Mucosa of rectum (tissue), 2 donors: ENCODE data around the gene REEP1.
"Not testable (repeated sequence)": the region's sequence is repeated elsewhere in the genome, so short reads cannot be mapped to it uniquely, and the experiment has no call there.

Source experiments
- H3K27ac ChIP-seq, 2 donors: one replicate each; pipeline ENCODE4 v1.7.0; 2013; ENCODE audit warnings: inconsistent platforms in 2 of 2, low read depth in 2 of 2, low read length in 2 of 2
- H3K27me3 ChIP-seq, 2 donors: one replicate each; pipeline ENCODE4 v1.7.0; 2013; ENCODE audit warnings: low read length in 2 of 2; ENCODE audit not compliant: control insufficient read depth in 2 of 2, insufficient read depth in 2 of 2
- H3K36me3 ChIP-seq, 2 donors: one replicate each; pipeline ENCODE4 v1.7.0; 2013; ENCODE audit warnings: low read length in 2 of 2; ENCODE audit not compliant: control insufficient read depth in 2 of 2, insufficient read depth in 2 of 2
- H3K4me1 ChIP-seq, 2 donors: one replicate each; pipeline ENCODE4 v1.7.0; 2013; ENCODE audit warnings: low read length in 2 of 2, mild to moderate bottlenecking in 1 of 2; ENCODE audit not compliant: control insufficient read depth in 2 of 2, insufficient read depth in 2 of 2
- H3K4me3 ChIP-seq, 2 donors: one replicate each; pipeline ENCODE4 v1.7.0; 2013; ENCODE audit warnings: low read length in 2 of 2
- H3K9ac ChIP-seq, 2 donors: one replicate each; pipeline ENCODE4 v1.7.0; 2013; ENCODE audit warnings: low read length in 2 of 2, low read depth in 1 of 2, mild to moderate bottlenecking in 1 of 2
- H3K9me3 ChIP-seq, 2 donors: one replicate each; pipeline ENCODE4 v1.7.0; 2013; ENCODE audit warnings: low read length in 2 of 2; ENCODE audit not compliant: control insufficient read depth in 2 of 2
- donor health status: healthy.
- donor health status: Normal muscosa, but diverticular disease.

The REEP1 gene

DNA sequence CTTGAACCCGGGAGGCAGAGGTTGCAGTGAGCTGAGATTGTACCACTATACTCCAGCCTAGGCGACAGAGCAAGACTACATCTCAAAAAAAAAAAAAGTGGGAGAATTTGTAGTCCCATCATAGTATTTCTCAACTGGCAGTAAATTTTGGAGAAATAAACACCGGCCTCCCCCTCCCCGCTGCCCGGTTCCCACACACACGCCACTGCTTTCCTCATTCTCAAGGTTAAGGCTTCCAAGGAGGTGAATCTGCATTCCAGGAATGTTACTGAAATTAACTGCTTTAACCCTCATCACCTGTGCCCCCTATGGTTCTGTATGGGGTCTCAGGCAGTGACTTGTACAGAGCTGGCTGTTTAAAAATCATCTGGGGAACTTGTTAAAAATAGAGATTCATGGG, 88.2 kb downstream of the REEP1 start:
- no peak overlapping the region for H3K4me3 ChIP-seq
- no peaks in the 10 kb centered on the region for H3K9me3 ChIP-seq
- H3K27ac ChIP-seq, result no peak overlapping the region
- H3K27me3 ChIP-seq, result no peaks in the 10 kb centered on the region
- H3K36me3 ChIP-seq, result no peaks in the 10 kb centered on the region
- H3K4me1 ChIP-seq, result peaks cover 3 to 5% of the 10 kb centered on the region in 2 donors
- no peak overlapping the region for H3K9ac ChIP-seq

GRCh38 chr2:86245222-86245621, 92.2 kb downstream of the REEP1 start:
- not testable (repeated sequence) for H3K9me3 ChIP-seq, H3K36me3 ChIP-seq, H3K9ac ChIP-seq, H3K4me3 ChIP-seq, H3K27me3 ChIP-seq, H3K4me1 ChIP-seq, H3K27ac ChIP-seq

- H3K4me3 ChIP-seq, H3K9me3 ChIP-seq, H3K36me3 ChIP-seq, H3K4me1 ChIP-seq, H3K27me3 ChIP-seq, H3K27ac ChIP-seq, H3K9ac ChIP-seq: not testable (repeated sequence)
These were observed 92.6 kb downstream of the REEP1 start for GRCh38 chr2:86244781-86245180.

GRCh38 chr2:86243950-86244733, 93.3 kb downstream of the REEP1 start:
- Histone ChIP-seq H3K9me3 (no peaks in the 10 kb centered on the region), H3K4me1 (peaks cover 0 to 4% of the 10 kb centered on the region in 2 donors), H3K4me3 (no peak overlapping the region), H3K36me3 (no peaks in the 10 kb centered on the region), H3K27me3 (no peaks in the 10 kb centered on the region), H3K27ac (no peak overlapping the region), H3K9ac (no peak overlapping the region)

- no peak overlapping the region for H3K4me3 ChIP-seq
- H3K27ac ChIP-seq, result no peak overlapping the region
These were observed 94.2 kb downstream of the REEP1 start for GRCh38 chr2:86243272-86243671.

GRCh38 chr2:86241611-86242010, 95.8 kb downstream of the REEP1 start:
- Histone ChIP-seq H3K27ac (no peak overlapping the region), H3K4me1 (peaks cover 0 to 4% of the 10 kb centered on the region in 2 donors), H3K9me3 (no peaks in the 10 kb centered on the region), H3K9ac (no peak overlapping the region), H3K36me3 (no peaks in the 10 kb centered on the region), H3K27me3 (no peaks in the 10 kb centered on the region), H3K4me3 (no peak overlapping the region)

More at GRCh38 chr2:86243272-86243671, 94.2 kb downstream of the REEP1 start:
- H3K9me3 ChIP-seq, result no peaks in the 10 kb centered on the region
- H3K4me1 ChIP-seq, result peaks cover 0 to 4% of the 10 kb centered on the region in 2 donors
- no peak overlapping the region for H3K9ac ChIP-seq
- no peaks in the 10 kb centered on the region for H3K27me3 ChIP-seq
- no peaks in the 10 kb centered on the region for H3K36me3 ChIP-seq

DNA sequence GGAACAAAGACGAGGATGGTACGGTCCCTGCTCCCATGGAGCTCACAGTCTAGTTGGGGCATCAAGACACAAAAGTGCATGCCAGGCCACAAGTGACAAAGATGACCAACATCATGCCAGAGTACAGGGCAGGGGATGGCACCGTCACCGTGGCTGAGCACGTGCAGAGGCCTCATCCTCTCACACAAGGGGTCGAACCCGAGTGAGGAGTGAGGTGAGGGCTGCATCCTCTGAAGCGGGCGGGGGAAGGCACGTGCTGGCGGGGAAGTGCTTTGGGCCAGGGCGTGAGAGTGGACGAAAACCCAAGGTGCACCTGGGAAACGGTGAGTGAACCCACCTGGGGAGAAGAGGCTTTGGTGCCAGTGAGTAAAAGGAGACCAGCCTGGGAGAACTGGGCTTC, 97.2 kb downstream of the REEP1 start:
- Histone ChIP-seq H3K9ac (no peak overlapping the region), H3K4me1 (peaks cover 0 to 4% of the 10 kb centered on the region in 2 donors), H3K4me3 (no peak overlapping the region), H3K9me3 (no peaks in the 10 kb centered on the region), H3K27me3 (no peaks in the 10 kb centered on the region), H3K36me3 (no peaks in the 10 kb centered on the region), H3K27ac (no peak overlapping the region)

GRCh38 chr2:86239745-86240144, 97.7 kb downstream of the REEP1 start:
- Histone ChIP-seq H3K4me3 (no peak overlapping the region), H3K27ac (no peak overlapping the region)

GRCh38 chr2:86239326-86239725, 98.1 kb downstream of the REEP1 start:
- H3K4me3 ChIP-seq, result no peak overlapping the region
- H3K27ac ChIP-seq, result no peak overlapping the region

More at GRCh38 chr2:86239745-86240144, 97.7 kb downstream of the REEP1 start:
- Histone ChIP-seq H3K9me3 (no peaks in the 10 kb centered on the region), H3K9ac (no peak overlapping the region), H3K36me3 (no peaks in the 10 kb centered on the region), H3K4me1 (peaks cover 0 to 4% of the 10 kb centered on the region in 2 donors), H3K27me3 (no peaks in the 10 kb centered on the region)

GRCh38 chr2:86238354-86238753, 99.1 kb downstream of the REEP1 start:
- H3K27ac ChIP-seq, result no peak overlapping the region

More at GRCh38 chr2:86239326-86239725, 98.1 kb downstream of the REEP1 start:
- Histone ChIP-seq H3K9ac (no peak overlapping the region), H3K4me1 (peaks cover 0 to 4% of the 10 kb centered on the region in 2 donors), H3K36me3 (no peaks in the 10 kb centered on the region), H3K27me3 (no peaks in the 10 kb centered on the region), H3K9me3 (no peaks in the 10 kb centered on the region)

More at GRCh38 chr2:86238354-86238753, 99.1 kb downstream of the REEP1 start:
- H3K27me3 ChIP-seq, result no peaks in the 10 kb centered on the region
- peaks cover 0 to 3% of the 10 kb centered on the region in 2 donors for H3K4me1 ChIP-seq
- no peak overlapping the region for H3K4me3 ChIP-seq
- H3K36me3 ChIP-seq, result no peaks in the 10 kb centered on the region
- no peak overlapping the region for H3K9ac ChIP-seq
- no peaks in the 10 kb centered on the region for H3K9me3 ChIP-seq
